Liver (tissue), 9 donors: ENCODE measurements around the gene CCDC85A. TPM values are rescaled to one million over a fixed set of nuclear protein-coding genes. Genes with fewer than 3 reads are reported as not detected.

ENCODE experiments used
- DNase-seq: peaks from one replicate; pipeline ENCODE4 v3.0.0-alpha.2; 2017; ENCODE audit warnings: low spot score
- H3K27ac ChIP-seq, 2 donors: one replicate each; pipeline ENCODE4 v1.7.0; 2013; ENCODE audit warnings: inconsistent platforms in 2 of 2, low read length in 2 of 2, control low read depth in 1 of 2, low read depth in 1 of 2, mild to moderate bottlenecking in 1 of 2
- H3K27me3 ChIP-seq, 4 donors: one replicate each; pipeline versions ENCODE4 v1.6.1 to v1.7.0; 2013; ENCODE audit warnings: low read length in 3 of 4, inconsistent platforms in 1 of 4, mild to moderate bottlenecking in 1 of 4, moderate library complexity in 1 of 4; ENCODE audit not compliant: control insufficient read depth in 4 of 4, insufficient read depth in 4 of 4
- H3K36me3 ChIP-seq, 4 donors: one replicate each; pipeline versions ENCODE4 v1.6.1 to v1.7.0; 2013; ENCODE audit warnings: low read length in 3 of 4, mild to moderate bottlenecking in 3 of 4, low read depth in 1 of 4, moderate library complexity in 1 of 4; ENCODE audit not compliant: control insufficient read depth in 4 of 4, insufficient read depth in 3 of 4
- H3K4me1 ChIP-seq, 4 donors: one replicate each; pipeline versions ENCODE4 v1.6.1 to v1.7.0; 2013; ENCODE audit warnings: low read length in 3 of 4, mild to moderate bottlenecking in 3 of 4, moderate library complexity in 1 of 4; ENCODE audit not compliant: control insufficient read depth in 4 of 4, insufficient read depth in 4 of 4
- H3K4me3 ChIP-seq, 3 donors: one replicate each; pipeline versions ENCODE4 v1.6.1 to v1.7.0; 2013; ENCODE audit warnings: low read length in 3 of 3, control low read depth in 1 of 3, low read depth in 1 of 3, mild to moderate bottlenecking in 1 of 3
- H3K9ac ChIP-seq, 2 donors: one replicate each; pipeline ENCODE4 v1.7.0; 2013; ENCODE audit warnings: low read length in 2 of 2, mild to moderate bottlenecking in 2 of 2, moderate library complexity in 2 of 2, control low read depth in 1 of 2, low read depth in 1 of 2
- H3K9me3 ChIP-seq, 4 donors: one replicate each; pipeline versions ENCODE4 v1.6.1 to v1.7.0; 2013; ENCODE audit warnings: low read length in 3 of 4; ENCODE audit not compliant: control insufficient read depth in 4 of 4
- EGR1 ChIP-seq, 2 donors: IDR thresholded peaks; 2 replicates each; pipeline ENCODE4 v1.6.1; 2016 to 2018; ENCODE audit warnings: antibody characterized with exemption in 2 of 2, low read depth in 2 of 2
- FOXA1 ChIP-seq: IDR thresholded peaks from 2 replicates; pipeline ENCODE4 v1.6.1; 2016; ENCODE audit warnings: antibody characterized with exemption
- FOXA2 ChIP-seq: IDR thresholded peaks from 2 replicates; pipeline ENCODE4 v1.6.1; 2016; ENCODE audit warnings: antibody characterized with exemption
- GABPA ChIP-seq, 2 donors: IDR thresholded peaks in 1 of 2; conservative IDR thresholded peaks in 1 of 2; 2 replicates each; pipeline ENCODE4 v1.6.1; 2016; ENCODE audit warnings: antibody characterized with exemption in 2 of 2, mild to moderate bottlenecking in 1 of 2, moderate library complexity in 1 of 2
- HNF4G ChIP-seq: IDR thresholded peaks from 2 replicates; pipeline ENCODE4 v1.6.1; 2016; ENCODE audit warnings: antibody characterized with exemption
- JUND ChIP-seq, 2 donors: IDR thresholded peaks; 2 replicates each; pipeline ENCODE4 v1.6.1; 2016; ENCODE audit warnings: antibody characterized with exemption in 2 of 2
- MAX ChIP-seq: IDR thresholded peaks from 2 replicates; pipeline ENCODE4 v1.6.1; 2016; ENCODE audit warnings: antibody characterized with exemption
- NR2F2 ChIP-seq: IDR thresholded peaks from 2 replicates; pipeline ENCODE4 v1.6.1; 2016; ENCODE audit warnings: antibody characterized with exemption
- RAD21 ChIP-seq, 2 donors: IDR thresholded peaks; 2 replicates each; pipeline ENCODE4 v1.6.1; 2016; ENCODE audit warnings: antibody characterized with exemption in 2 of 2, mild to moderate bottlenecking in 2 of 2
- REST ChIP-seq: IDR thresholded peaks from 2 replicates; pipeline ENCODE4 v1.6.1; 2016; ENCODE audit warnings: antibody characterized with exemption, mild to moderate bottlenecking
- RXRA ChIP-seq, 2 donors: IDR thresholded peaks; 2 replicates each; pipeline ENCODE4 v1.6.1; 2017 to 2018; ENCODE audit warnings: antibody characterized with exemption in 2 of 2, mild to moderate bottlenecking in 1 of 2
- SP1 ChIP-seq: IDR thresholded peaks from 2 replicates; pipeline ENCODE4 v1.6.1; 2018; ENCODE audit warnings: antibody characterized with exemption, mild to moderate bottlenecking
- TAF1 ChIP-seq: conservative IDR thresholded peaks from 2 replicates; pipeline ENCODE4 v1.6.1; 2016; ENCODE audit warnings: antibody characterized with exemption, mild to moderate bottlenecking
- YY1 ChIP-seq: IDR thresholded peaks from 2 replicates; pipeline ENCODE4 v1.6.1; 2016; ENCODE audit warnings: antibody characterized with exemption, mild to moderate bottlenecking
- ZBTB33 ChIP-seq: IDR thresholded peaks from 2 replicates; pipeline ENCODE4 v1.6.1; 2016; ENCODE audit warnings: antibody characterized with exemption
- WGBS: extraction: QIAGEN DNeasy Blood & Tissue Kit; methylation state at CpG from one replicate; pipeline ENCODE4 v1.1.7; 2013; 5-methylcytosine and 5-hydroxymethylcytosine counted together
- polyA plus RNA-seq, 2 donors: library from polyadenylated mRNA; stranded (reverse) in 1 of 2; unstranded in 1 of 2; fragments of 200-250 nt in 1 of 2; fragments of >200 nt in 1 of 2; fragmentation: Nextera tagmentation in 1 of 2; extraction: Ambion mirVana in 1 of 2; gene quantifications; one replicate each; pipeline versions ENCODE4 v1.2.1 to v1.2.3, GENCODE V29; 2013 to 2015
- total RNA-seq, 2 donors: library from RNA; depleted of rRNA; stranded (reverse); fragments of >200 nt; gene quantifications; one replicate each; pipeline ENCODE4 v1.2.3, GENCODE V29; 2014
- donor health status: healthy.
- donor health status: healthy.
- donor health status: healthy.
- donor health status: healthy.
- donor health status: healthy.

Gene CCDC85A
- total and polyA plus RNA-seq, 4 donors, result 0.05 to 0.17 (median 0.10) TPM

GRCh38 chr2:56357655-56358295 lies 174.0 kb downstream of the CCDC85A start:
- H3K9ac ChIP-seq, result no peak overlapping the region
- H3K9me3 ChIP-seq, result peaks cover 0 to 3% (median 0%) of the 10 kb centered on the region in 4 donors
- H3K4me1 ChIP-seq, result no peaks in the 10 kb centered on the region
- DNase-seq, result no peak
- H3K4me3 ChIP-seq, result no peak overlapping the region
- H3K36me3 ChIP-seq, result no peaks in the 10 kb centered on the region
- H3K27me3 ChIP-seq, result no peaks in the 10 kb centered on the region
- no peak for TF ChIP-seq GABPA (IDR thresholded peaks at IDR 0.05 in 1 of 2, conservative IDR thresholded peaks at IDR 0.05 in 1 of 2)
- no peak for TF ChIP-seq RXRA (IDR thresholded peaks at IDR 0.05)
- no peak for TF ChIP-seq ZBTB33
- no peak for TF ChIP-seq REST
- TF ChIP-seq MAX, result no peak
- no peak for TF ChIP-seq EGR1 (IDR thresholded peaks at IDR 0.05; ENCODE audit: low read depth in 2 of 2)
- no peak overlapping the region for H3K27ac ChIP-seq
- 94% methylated on average over 3 of the region's 3 CpGs for WGBS

- DNase-seq, result no peak
- Histone ChIP-seq H3K4me3 (no peak overlapping the region), H3K9ac (no peak overlapping the region), H3K36me3 (no peaks in the 10 kb centered on the region), H3K27ac (no peak overlapping the region), H3K27me3 (no peaks in the 10 kb centered on the region), H3K4me1 (no peaks in the 10 kb centered on the region), H3K9me3 (peaks cover 0 to 3% (median 0%) of the 10 kb centered on the region in 4 donors)
- TF ChIP-seq RXRA (IDR thresholded peaks at IDR 0.05), result no peak
- WGBS, result 61% methylated on average over 2 of the region's 2 CpGs
These were observed 178.1 kb downstream of the CCDC85A start for GRCh38 chr2:56361844-56362243.

- DNase-seq, result no peak
- Histone ChIP-seq H3K27me3 (no peaks in the 10 kb centered on the region), H3K27ac (no peak overlapping the region), H3K9ac (no peak overlapping the region), H3K4me1 (no peaks in the 10 kb centered on the region), H3K36me3 (no peaks in the 10 kb centered on the region), H3K9me3 (peaks cover 0 to 3% (median 0%) of the 10 kb centered on the region in 4 donors), H3K4me3 (no peak overlapping the region)
- WGBS, result 77% methylated on average over 2 of the region's 2 CpGs
- TF ChIP-seq SP1, result no peak
- no peak for TF ChIP-seq NR2F2
- TF ChIP-seq FOXA1, result no peak
- TF ChIP-seq ZBTB33, result no peak
- no peak for TF ChIP-seq JUND (IDR thresholded peaks at IDR 0.05)
- TF ChIP-seq TAF1, result no peak
- TF ChIP-seq REST, result no peak
- TF ChIP-seq RAD21 (IDR thresholded peaks at IDR 0.05), result no peak
- no peak for TF ChIP-seq YY1
- no peak for TF ChIP-seq MAX
- TF ChIP-seq HNF4G, result no peak
- TF ChIP-seq FOXA2, result no peak
These were observed 181.1 kb downstream of the CCDC85A start for GRCh38 chr2:56364902-56365301.
